WERI-Rb-1 (cell line): ENCODE measurements around the gene CALD1.

Experiments
- DNase-seq: peaks from one replicate; pipeline ENCODE4 v3.0.0-alpha.2; 2020
- H3K27ac ChIP-seq: fragments of 250-450 bp; sonication (Bioruptor Pico); 2 replicates; pipeline ENCODE4 v1.5.1; 2020; ENCODE audit warnings: mild to moderate bottlenecking, moderate library complexity
- H3K27me3 ChIP-seq: fragments of 250-450 bp; sonication (Bioruptor Pico); 2 replicates; pipeline ENCODE4 v1.5.1; 2021; ENCODE audit warnings: mild to moderate bottlenecking, low read depth, moderate library complexity; ENCODE audit not compliant: insufficient read depth, severe bottlenecking
- H3K36me3 ChIP-seq: fragments of 250-450 bp; sonication (Bioruptor Pico); 2 replicates; pipeline ENCODE4 v1.5.1; 2020; ENCODE audit warnings: mild to moderate bottlenecking, moderate library complexity
- H3K4me3 ChIP-seq: 2 replicates; pipeline ENCODE4 v1.5.1; 2011; ENCODE audit warnings: low read depth, mild to moderate bottlenecking, control low read depth, low read length
- H3K9me3 ChIP-seq: fragments of 250-450 bp; sonication (Bioruptor Pico); 2 replicates; pipeline ENCODE4 v1.5.1; 2021; ENCODE audit warnings: mild to moderate bottlenecking, moderate library complexity; ENCODE audit not compliant: severe bottlenecking
- CTCF ChIP-seq: IDR thresholded peaks from 2 replicates; pipeline ENCODE4 v1.5.1; 2011; ENCODE audit warnings: low read depth, mild to moderate bottlenecking, control low read depth, inconsistent platforms, low read length

Gene CALD1

GRCh38 chr7:134788191-134788590, 8.8 kb downstream of the CALD1 start:
- no peak for TF ChIP-seq CTCF
- Histone ChIP-seq H3K27ac (no peak overlapping the region), H3K9me3 (no peaks in the 10 kb centered on the region), H3K4me3 (no peak overlapping the region), H3K36me3 (no peaks in the 10 kb centered on the region), H3K27me3 (no peaks in the 10 kb centered on the region)
- no peak for DNase-seq

- TF ChIP-seq CTCF: no peak
- Histone ChIP-seq H3K36me3 (no peaks in the 10 kb centered on the region), H3K27ac (no peak overlapping the region), H3K9me3 (no peaks in the 10 kb centered on the region), H3K4me3 (no peak overlapping the region), H3K27me3 (no peaks in the 10 kb centered on the region)
- DNase-seq: no peak
Measured at GRCh38 chr7:134789967-134790685, 10.7 kb downstream of the CALD1 start.

- TF ChIP-seq CTCF: no peak
- Histone ChIP-seq H3K9me3 (no peaks in the 10 kb centered on the region), H3K4me3 (no peak overlapping the region), H3K27me3 (no peaks in the 10 kb centered on the region), H3K36me3 (no peaks in the 10 kb centered on the region), H3K27ac (no peak overlapping the region)
- DNase-seq: no peak
Measured at GRCh38 chr7:134792968-134793367, 13.5 kb downstream of the CALD1 start.

GRCh38 chr7:134795231-134795630, 15.8 kb downstream of the CALD1 start:
- no peaks in the 10 kb centered on the region for H3K36me3 ChIP-seq

GRCh38 chr7:134798155-134798554, 18.7 kb downstream of the CALD1 start:
- Histone ChIP-seq H3K27ac (no peak overlapping the region), H3K9me3 (no peaks in the 10 kb centered on the region), H3K4me3 (no peak overlapping the region), H3K36me3 (no peaks in the 10 kb centered on the region), H3K27me3 (no peaks in the 10 kb centered on the region)
- TF ChIP-seq CTCF: no peak
- no peak for DNase-seq

More at GRCh38 chr7:134795231-134795630, 15.8 kb downstream of the CALD1 start:
- DNase-seq: no peak
- no peak for TF ChIP-seq CTCF
- no peak overlapping the region for H3K4me3 ChIP-seq
- H3K9me3 ChIP-seq: no peaks in the 10 kb centered on the region
- H3K27ac ChIP-seq: no peak overlapping the region
- no peaks in the 10 kb centered on the region for H3K27me3 ChIP-seq

- H3K36me3 ChIP-seq: no peaks in the 10 kb centered on the region
- H3K9me3 ChIP-seq: no peaks in the 10 kb centered on the region
- no peak overlapping the region for H3K27ac ChIP-seq
- DNase-seq: no peak
- no peak for TF ChIP-seq CTCF
- no peaks in the 10 kb centered on the region for H3K27me3 ChIP-seq
- H3K4me3 ChIP-seq: no peak overlapping the region
Measured at GRCh38 chr7:134799377-134799776, 19.9 kb downstream of the CALD1 start.
